OCI-LY1 (cell line): ENCODE measurements around the gene PAX5.

Source experiments
- H2AFZ ChIP-seq: fragments of 200-600 bp; sonication (generic), shearing (Covaris generic); 2 replicates; pipeline ENCODE4 v1.6.0; 2014; ENCODE audit warnings: antibody characterized with exemption, mild to moderate bottlenecking, low read length
- H3F3A ChIP-seq: fragments of 200-600 bp; sonication (generic), shearing (Covaris generic); 2 replicates; pipeline ENCODE4 v1.6.0; 2014; ENCODE audit warnings: mild to moderate bottlenecking, antibody characterized with exemption, low read length, moderate library complexity; ENCODE audit not compliant: insufficient read depth
- H3K27ac ChIP-seq: fragments of 200-600 bp; sonication (generic); 2 replicates; pipeline ENCODE4 v1.5.1; 2014; ENCODE audit warnings: low read length, mixed run types, mild to moderate bottlenecking, low read depth; ENCODE audit not compliant: poor library complexity, severe bottlenecking
- H3K27me3 ChIP-seq: fragments of 200-600 bp; sonication (generic); 2 replicates; pipeline ENCODE4 v1.6.0; 2014; ENCODE audit warnings: antibody characterized with exemption, mild to moderate bottlenecking, low read length, moderate library complexity; ENCODE audit not compliant: insufficient read depth
- H3K36me3 ChIP-seq: fragments of 200-600 bp; sonication (generic); 2 replicates; pipeline ENCODE4 v1.6.1; 2014; ENCODE audit warnings: mild to moderate bottlenecking, antibody characterized with exemption, low read length, moderate library complexity, mixed read lengths; ENCODE audit not compliant: insufficient read depth
- H3K4me1 ChIP-seq: fragments of 200-600 bp; sonication (generic); 2 replicates; pipeline ENCODE4 v1.5.1; 2014; ENCODE audit warnings: mild to moderate bottlenecking, low read length, moderate library complexity; ENCODE audit not compliant: insufficient read depth, severe bottlenecking
- H3K4me2 ChIP-seq: fragments of 200-600 bp; sonication (generic), shearing (Covaris generic); 2 replicates; pipeline ENCODE4 v1.6.1; 2014; ENCODE audit warnings: low read length
- H3K4me3 ChIP-seq: fragments of 200-600 bp; sonication (generic); 2 replicates; pipeline ENCODE4 v1.5.1; 2014; ENCODE audit warnings: low read length, low read depth, mild to moderate bottlenecking, mixed read lengths; ENCODE audit not compliant: poor library complexity, severe bottlenecking
- H3K79me2 ChIP-seq: fragments of 200-600 bp; shearing (Covaris generic); 2 replicates; pipeline ENCODE4 v1.6.1; 2016; ENCODE audit warnings: mixed run types, low read length, mixed read lengths; ENCODE audit not compliant: insufficient read depth
- H3K9ac ChIP-seq: fragments of 200-600 bp; sonication (generic), shearing (Covaris generic); 2 replicates; pipeline ENCODE4 v1.6.1; 2014; ENCODE audit warnings: mild to moderate bottlenecking, low read length, mixed read lengths
- H3K9me2 ChIP-seq: fragments of 200-600 bp; sonication (generic), shearing (Covaris generic); 2 replicates; pipeline ENCODE4 v1.6.1; 2014; ENCODE audit warnings: low read depth, mild to moderate bottlenecking, low read length, mixed read lengths
- H3K9me3 ChIP-seq: fragments of 200-600 bp; shearing (Covaris generic); 2 replicates; pipeline ENCODE4 v1.6.1; 2014; ENCODE audit warnings: low read length, mixed read lengths
- H4K20me1 ChIP-seq: fragments of 200-600 bp; sonication (generic), shearing (Covaris generic); 2 replicates; pipeline ENCODE4 v1.6.0; 2016; ENCODE audit warnings: mild to moderate bottlenecking, low read length; ENCODE audit not compliant: insufficient read depth
- EZH2 ChIP-seq: fragments of 200-600 bp; sonication (generic), shearing (Covaris generic); IDR thresholded peaks from 2 replicates; pipeline ENCODE4 v1.8.0; 2017; ENCODE audit warnings: borderline replicate concordance, mixed run types, mild to moderate bottlenecking, antibody characterized with exemption, low read length, moderate library complexity, mixed read lengths
- TF ChIP-seq, protein P1 (sequence below): fragments of 200-600 bp; sonication (generic), shearing (Covaris generic); IDR thresholded peaks from 2 replicates; pipeline ENCODE4 v1.5.1; 2017; ENCODE audit warnings: mild to moderate bottlenecking, antibody characterized with exemption, low read length, moderate library complexity, mixed read lengths

Gene PAX5

DNA sequence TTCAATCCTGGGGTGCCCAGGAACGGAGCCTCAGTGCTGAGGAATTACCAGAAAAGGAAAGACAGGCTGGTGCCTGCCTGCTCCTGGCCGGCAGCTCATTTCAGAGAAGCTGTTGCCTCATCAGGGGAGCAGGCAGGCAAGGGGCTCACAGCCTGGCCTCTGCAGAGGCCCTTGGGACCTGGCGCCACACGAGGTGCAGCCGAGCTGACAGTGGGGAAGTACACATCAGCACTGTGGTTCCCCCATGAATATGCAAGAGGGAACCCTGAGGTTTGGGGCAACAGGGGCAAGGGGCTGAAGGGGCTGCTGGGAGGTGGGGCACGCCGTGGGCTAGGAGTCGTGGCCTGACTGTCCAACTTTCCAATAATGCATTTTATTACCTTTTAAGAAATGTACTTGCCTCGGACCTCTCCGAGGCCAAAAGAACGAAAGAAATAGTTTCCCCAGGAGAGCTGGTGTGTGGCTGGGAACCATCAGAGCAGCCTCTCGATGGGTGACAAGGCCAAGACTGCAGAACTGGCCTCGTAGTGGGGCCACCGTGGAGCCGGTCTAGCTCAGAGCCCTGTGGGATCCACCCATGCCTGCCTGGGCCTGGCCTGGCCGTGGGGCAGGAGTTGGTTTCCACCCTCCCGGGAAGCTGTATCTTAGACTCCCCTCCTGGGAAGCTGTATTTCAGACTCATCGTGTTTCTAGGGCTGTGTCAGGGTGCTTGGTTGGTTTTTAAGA, 198.6 kb downstream of the PAX5 start:
- Histone ChIP-seq H3K4me1 (peaks cover 17% of the 10 kb centered on the region), H3K9me2 (no peaks in the 10 kb centered on the region), H4K20me1 (no peaks in the 10 kb centered on the region), H3K36me3 (peaks cover 44% of the 10 kb centered on the region), H3K27ac (no peak overlapping the region), H3K79me2 (no peaks in the 10 kb centered on the region), H3K4me3 (no peak overlapping the region), H3K4me2 (no peak overlapping the region), H2AFZ (no peak overlapping the region), H3K27me3 (no peaks in the 10 kb centered on the region; the same call in 1 of the 2 replicates), H3K9me3 (no peaks in the 10 kb centered on the region), H3K9ac (no peak overlapping the region), H3F3A (no peaks in the 10 kb centered on the region)
- no peak for TF ChIP-seq EZH2
- TF ChIP-seq, protein P1, sequence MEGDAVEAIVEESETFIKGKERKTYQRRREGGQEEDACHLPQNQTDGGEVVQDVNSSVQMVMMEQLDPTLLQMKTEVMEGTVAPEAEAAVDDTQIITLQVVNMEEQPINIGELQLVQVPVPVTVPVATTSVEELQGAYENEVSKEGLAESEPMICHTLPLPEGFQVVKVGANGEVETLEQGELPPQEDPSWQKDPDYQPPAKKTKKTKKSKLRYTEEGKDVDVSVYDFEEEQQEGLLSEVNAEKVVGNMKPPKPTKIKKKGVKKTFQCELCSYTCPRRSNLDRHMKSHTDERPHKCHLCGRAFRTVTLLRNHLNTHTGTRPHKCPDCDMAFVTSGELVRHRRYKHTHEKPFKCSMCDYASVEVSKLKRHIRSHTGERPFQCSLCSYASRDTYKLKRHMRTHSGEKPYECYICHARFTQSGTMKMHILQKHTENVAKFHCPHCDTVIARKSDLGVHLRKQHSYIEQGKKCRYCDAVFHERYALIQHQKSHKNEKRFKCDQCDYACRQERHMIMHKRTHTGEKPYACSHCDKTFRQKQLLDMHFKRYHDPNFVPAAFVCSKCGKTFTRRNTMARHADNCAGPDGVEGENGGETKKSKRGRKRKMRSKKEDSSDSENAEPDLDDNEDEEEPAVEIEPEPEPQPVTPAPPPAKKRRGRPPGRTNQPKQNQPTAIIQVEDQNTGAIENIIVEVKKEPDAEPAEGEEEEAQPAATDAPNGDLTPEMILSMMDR: no peak

DNA sequence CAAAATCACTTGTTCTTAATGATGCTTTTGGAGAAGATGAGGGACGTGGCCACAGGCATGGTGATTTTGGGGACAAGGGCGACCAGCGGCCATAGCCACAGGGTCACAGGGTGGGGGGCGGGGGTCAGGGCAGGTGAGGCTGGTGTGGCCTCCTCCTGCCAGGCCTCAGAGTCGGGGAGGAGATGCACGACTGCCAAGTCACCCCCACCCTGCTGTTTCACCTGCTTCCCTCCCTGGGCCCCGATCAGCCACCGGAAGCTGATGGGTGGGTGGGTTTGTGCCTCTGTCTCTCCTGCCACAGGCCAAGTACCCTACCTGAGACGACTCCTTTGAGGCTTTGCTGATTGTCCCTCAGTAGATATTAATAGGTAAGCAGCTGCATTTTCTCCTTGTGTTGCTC, 199.3 kb downstream of the PAX5 start:
- no peak overlapping the region for H3K4me2 ChIP-seq

DNA sequence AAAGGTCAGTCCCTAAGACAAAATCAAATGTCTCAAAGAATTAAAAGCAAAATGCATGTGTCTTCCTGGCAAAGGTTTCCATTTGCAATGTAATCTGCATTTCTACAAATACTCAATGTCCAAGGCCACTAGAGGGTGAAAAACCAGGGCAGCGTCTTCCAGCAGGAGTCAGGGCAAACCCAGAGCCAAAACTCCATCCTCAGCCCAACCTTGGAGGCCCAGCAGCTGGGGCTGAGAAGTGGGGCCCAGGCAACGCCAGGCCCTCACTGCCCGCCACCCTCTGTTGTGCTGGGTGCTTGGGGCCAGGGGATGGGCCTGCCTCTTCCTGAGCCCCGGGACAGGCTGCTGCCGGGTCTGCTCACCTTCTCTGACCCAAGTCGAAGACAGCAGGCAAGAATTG, 200.1 kb downstream of the PAX5 start:
- no peaks in the 10 kb centered on the region for H3F3A ChIP-seq
- H3K9me2 ChIP-seq: no peaks in the 10 kb centered on the region
- no peaks in the 10 kb centered on the region for H3K9me3 ChIP-seq
- no peaks in the 10 kb centered on the region for H4K20me1 ChIP-seq
- no peak overlapping the region for H3K4me2 ChIP-seq
- H3K79me2 ChIP-seq: no peaks in the 10 kb centered on the region
- H3K27me3 ChIP-seq: no peaks in the 10 kb centered on the region; the same call in 1 of the 2 replicates
- H3K36me3 ChIP-seq: peaks cover 30% of the 10 kb centered on the region
- H2AFZ ChIP-seq: no peak overlapping the region
- H3K4me3 ChIP-seq: no peak overlapping the region
- H3K27ac ChIP-seq: no peak overlapping the region
- H3K4me1 ChIP-seq: peaks cover 17% of the 10 kb centered on the region
- no peak for TF ChIP-seq EZH2
- TF ChIP-seq, protein P1: no peak
- no peak overlapping the region for H3K9ac ChIP-seq

More for the DNA sequence above, 199.3 kb downstream of the PAX5 start:
- Histone ChIP-seq H3K27ac (no peak overlapping the region), H3K79me2 (no peaks in the 10 kb centered on the region), H3K9me2 (no peaks in the 10 kb centered on the region), H3K36me3 (peaks cover 37% of the 10 kb centered on the region), H3K9ac (no peak overlapping the region), H3K4me1 (peaks cover 17% of the 10 kb centered on the region), H3K4me3 (no peak overlapping the region), H3K9me3 (no peaks in the 10 kb centered on the region), H2AFZ (no peak overlapping the region), H3K27me3 (no peaks in the 10 kb centered on the region; the same call in 1 of the 2 replicates), H3F3A (no peaks in the 10 kb centered on the region), H4K20me1 (no peaks in the 10 kb centered on the region)
- no peak for TF ChIP-seq EZH2
- TF ChIP-seq, protein P1: no peak
